A549 (cell line): ENCODE data around the gene HOXD1.

ENCODE experiments used
- CBX8 ChIP-seq: fragments of 200-600 bp; sonication (generic); IDR thresholded peaks from 2 replicates; pipeline ENCODE4 v1.6.1; 2016
- ESRRA ChIP-seq: fragments of 150-350 bp; IDR thresholded peaks from 2 replicates; pipeline ENCODE4 v1.6.1; 2014; ENCODE audit warnings: mild to moderate bottlenecking, low read length, borderline replicate concordance
- HDAC2 ChIP-seq: fragments of 200-600 bp; sonication (generic); IDR thresholded peaks from 2 replicates; pipeline ENCODE4 v1.6.1; 2016
- JUN ChIP-seq, 2 experiments: fragments of >200 bp; sonication (Bioruptor Twin); formaldehyde crosslinking; IDR thresholded peaks; 2 replicates in 1 of 2; 3 replicates in 1 of 2; pipeline ENCODE4 v1.6.1; 2016 to 2017
- KDM1A ChIP-seq: fragments of 200-600 bp; sonication (generic); IDR thresholded peaks from 2 replicates; pipeline ENCODE4 v1.6.1; 2016; ENCODE audit warnings: low read depth, mild to moderate bottlenecking
- NPAS2 ChIP-seq: fragments of 250-450 bp; sonication (Bioruptor Pico); IDR thresholded peaks from 2 replicates; pipeline ENCODE4 v1.8.0; 2022; ENCODE audit warnings: mild to moderate bottlenecking, moderate library complexity, borderline replicate concordance
- POLR2A ChIP-seq: IDR thresholded peaks from 2 replicates; pipeline ENCODE4 v1.6.1; 2012; ENCODE audit warnings: mild to moderate bottlenecking, low read length
- RCOR1 ChIP-seq: fragments of 150-350 bp; IDR thresholded peaks from 2 replicates; pipeline ENCODE4 v1.6.1; 2014; ENCODE audit warnings: antibody characterized with exemption, low read length, low read depth
- SMC3 ChIP-seq: fragments of >200 bp; sonication (Bioruptor Twin); formaldehyde crosslinking; IDR thresholded peaks from 3 replicates; pipeline ENCODE4 v1.6.1; 2018; ENCODE audit warnings: inconsistent platforms
- TF ChIP-seq, protein P1 (sequence below): fragments of >200 bp; sonication (Bioruptor Twin); formaldehyde crosslinking; IDR thresholded peaks from 3 replicates; pipeline ENCODE4 v1.5.1; 2016
- TF ChIP-seq, protein P2 (sequence below): fragments of >200 bp; sonication (Bioruptor Twin); formaldehyde crosslinking; IDR thresholded peaks from 3 replicates; pipeline ENCODE4 v1.6.1; 2016
- TF ChIP-seq, protein P3 (sequence below): IDR thresholded peaks from 2 replicates; pipeline ENCODE4 v1.6.1; 2012

DNA sequence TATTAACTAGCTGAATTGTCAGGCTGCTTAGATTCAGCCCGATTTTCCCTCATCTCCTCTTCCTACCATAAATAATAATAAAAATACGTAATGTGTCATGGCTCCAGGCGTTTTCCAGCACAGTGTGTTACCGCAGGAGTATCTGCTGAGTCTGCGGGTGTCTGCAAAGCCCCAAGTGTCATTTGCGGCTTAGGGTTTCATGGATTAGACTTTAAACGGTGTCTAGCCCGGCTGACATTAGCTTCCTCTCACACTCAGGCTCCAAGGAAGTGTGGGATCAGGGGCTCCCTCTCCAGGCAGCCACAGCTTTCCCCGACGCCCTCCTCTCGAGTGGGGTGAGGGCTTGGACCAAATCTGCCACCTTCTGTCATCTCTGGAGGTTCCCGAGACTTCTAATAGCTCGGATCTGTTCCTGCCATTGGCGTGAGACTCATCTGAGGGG is 14.1 kb upstream of the HOXD1 start:
- TF ChIP-seq, protein P1, sequence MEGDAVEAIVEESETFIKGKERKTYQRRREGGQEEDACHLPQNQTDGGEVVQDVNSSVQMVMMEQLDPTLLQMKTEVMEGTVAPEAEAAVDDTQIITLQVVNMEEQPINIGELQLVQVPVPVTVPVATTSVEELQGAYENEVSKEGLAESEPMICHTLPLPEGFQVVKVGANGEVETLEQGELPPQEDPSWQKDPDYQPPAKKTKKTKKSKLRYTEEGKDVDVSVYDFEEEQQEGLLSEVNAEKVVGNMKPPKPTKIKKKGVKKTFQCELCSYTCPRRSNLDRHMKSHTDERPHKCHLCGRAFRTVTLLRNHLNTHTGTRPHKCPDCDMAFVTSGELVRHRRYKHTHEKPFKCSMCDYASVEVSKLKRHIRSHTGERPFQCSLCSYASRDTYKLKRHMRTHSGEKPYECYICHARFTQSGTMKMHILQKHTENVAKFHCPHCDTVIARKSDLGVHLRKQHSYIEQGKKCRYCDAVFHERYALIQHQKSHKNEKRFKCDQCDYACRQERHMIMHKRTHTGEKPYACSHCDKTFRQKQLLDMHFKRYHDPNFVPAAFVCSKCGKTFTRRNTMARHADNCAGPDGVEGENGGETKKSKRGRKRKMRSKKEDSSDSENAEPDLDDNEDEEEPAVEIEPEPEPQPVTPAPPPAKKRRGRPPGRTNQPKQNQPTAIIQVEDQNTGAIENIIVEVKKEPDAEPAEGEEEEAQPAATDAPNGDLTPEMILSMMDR: no peak
- no peak for TF ChIP-seq CBX8
- TF ChIP-seq, protein P2, sequence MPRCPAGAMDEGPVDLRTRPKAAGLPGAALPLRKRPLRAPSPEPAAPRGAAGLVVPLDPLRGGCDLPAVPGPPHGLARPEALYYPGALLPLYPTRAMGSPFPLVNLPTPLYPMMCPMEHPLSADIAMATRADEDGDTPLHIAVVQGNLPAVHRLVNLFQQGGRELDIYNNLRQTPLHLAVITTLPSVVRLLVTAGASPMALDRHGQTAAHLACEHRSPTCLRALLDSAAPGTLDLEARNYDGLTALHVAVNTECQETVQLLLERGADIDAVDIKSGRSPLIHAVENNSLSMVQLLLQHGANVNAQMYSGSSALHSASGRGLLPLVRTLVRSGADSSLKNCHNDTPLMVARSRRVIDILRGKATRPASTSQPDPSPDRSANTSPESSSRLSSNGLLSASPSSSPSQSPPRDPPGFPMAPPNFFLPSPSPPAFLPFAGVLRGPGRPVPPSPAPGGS: no peak
- TF ChIP-seq RCOR1: no peak
- TF ChIP-seq NPAS2 (CRISPR knock-in tag): no peak
- no peak for TF ChIP-seq SMC3
- no peak for TF ChIP-seq POLR2A
- TF ChIP-seq, protein P3, sequence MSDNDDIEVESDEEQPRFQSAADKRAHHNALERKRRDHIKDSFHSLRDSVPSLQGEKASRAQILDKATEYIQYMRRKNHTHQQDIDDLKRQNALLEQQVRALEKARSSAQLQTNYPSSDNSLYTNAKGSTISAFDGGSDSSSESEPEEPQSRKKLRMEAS: no peak
- no peak for TF ChIP-seq KDM1A
- TF ChIP-seq HDAC2: no peak
- TF ChIP-seq JUN (IDR thresholded peaks at IDR 0.05): no peak
- TF ChIP-seq ESRRA: no peak
